Measurements from ENCODE around the gene ABL1. TPM values are rescaled to one million over a fixed set of nuclear protein-coding genes. Genes with fewer than 3 reads are reported as not detected.

ABL1 gene
- total RNA-seq, 1 experiment from 2014 or later = 41.5 TPM

- DNase-seq (ENCODE audit: low read depth) = no peak
Observed at GRCh38 chr9:130888146-130888885, 53.3 kb downstream of the ABL1 start.

- DNase-seq (ENCODE audit: low read depth) = no peak
Observed at GRCh38 chr9:130890124-130890523, 55.1 kb downstream of the ABL1 start.

DNA sequence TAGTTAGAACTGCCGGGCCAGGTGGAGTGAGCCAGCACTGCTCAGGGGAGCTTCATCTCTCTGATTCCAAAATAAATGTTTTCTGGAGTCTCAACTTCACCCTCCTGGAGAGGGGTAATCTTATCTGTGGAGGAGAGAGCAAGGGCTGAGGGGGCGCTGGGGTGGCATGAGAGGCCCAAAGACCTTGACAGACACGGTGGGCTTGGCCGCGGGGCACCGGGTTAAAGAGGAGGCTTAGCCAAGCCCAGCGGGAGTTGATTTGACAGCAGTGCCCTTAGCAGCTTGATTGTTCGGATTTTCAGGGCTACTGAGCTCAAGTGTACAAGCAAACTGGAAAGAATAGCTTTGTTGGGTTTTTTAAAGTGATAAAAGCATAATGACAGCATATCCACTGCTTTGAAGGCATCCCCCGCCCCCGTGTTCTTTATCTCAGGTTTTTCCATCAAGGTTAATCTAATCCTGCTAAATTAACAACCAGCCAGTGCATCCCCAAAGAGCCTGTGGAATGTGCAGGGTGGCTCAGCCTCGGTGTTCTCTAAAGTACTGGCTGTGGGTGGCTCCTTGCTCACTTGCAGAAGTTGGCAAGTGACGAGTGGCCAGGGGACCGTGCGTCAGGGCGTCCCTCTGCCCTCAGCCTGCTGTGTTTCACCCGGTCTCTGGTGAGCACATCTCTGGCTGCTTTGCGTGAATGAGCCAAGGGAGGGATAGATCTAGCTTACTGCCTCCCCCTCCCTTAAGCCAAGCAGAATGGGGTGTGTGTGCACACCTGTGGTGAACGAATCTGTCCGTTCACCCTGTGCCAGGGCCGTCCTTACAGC lies 56.0 kb downstream of the ABL1 start:
- no peak for DNase-seq (ENCODE audit: low read depth)

DNA sequence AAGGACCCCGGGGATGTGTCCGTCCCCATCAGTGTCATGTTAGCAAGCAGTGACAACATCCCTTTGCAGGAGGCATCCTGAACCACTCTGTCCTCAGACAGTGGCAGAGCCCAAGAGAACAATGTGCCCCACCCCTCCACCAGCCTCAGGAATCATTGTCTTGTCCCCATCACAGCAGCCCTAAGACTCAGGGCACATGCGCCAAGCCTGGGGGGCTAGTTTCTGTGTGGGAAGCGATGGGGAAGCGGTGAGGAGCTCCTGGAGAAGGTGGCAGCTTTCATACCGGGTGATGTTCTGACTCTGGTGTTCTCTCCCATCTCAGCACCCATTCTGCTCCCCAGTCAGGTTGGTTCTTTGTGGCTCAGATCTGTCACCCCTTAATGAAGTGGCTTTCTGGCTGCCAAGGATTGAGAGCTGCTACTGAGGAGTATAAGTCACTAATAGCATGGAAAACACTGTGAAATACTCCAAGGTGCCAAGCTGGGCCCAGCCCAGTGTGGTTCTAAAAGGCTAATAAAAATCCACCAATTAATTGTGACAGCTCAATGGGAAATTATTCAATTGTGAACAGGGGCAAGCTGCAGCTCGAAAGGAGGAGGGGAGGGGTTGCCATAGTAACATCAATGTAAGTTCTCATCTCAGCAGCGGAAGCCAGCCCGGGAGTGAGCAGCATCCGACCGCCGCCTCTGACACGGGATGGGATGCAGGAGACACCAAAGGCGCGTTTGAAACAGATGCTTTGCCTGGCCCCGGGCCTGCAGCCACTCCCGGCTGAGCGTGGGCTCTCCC lies 56.8 kb downstream of the ABL1 start:
- no peak for DNase-seq (ENCODE audit: low read depth)

GRCh38 chr9:130892477-130893304 lies 57.6 kb downstream of the ABL1 start:
- DNase-seq (ENCODE audit: low read depth) = no peak

GRCh38 chr9:130893341-130894101 lies 58.5 kb downstream of the ABL1 start:
- no peak for DNase-seq (ENCODE audit: low read depth)

DNA sequence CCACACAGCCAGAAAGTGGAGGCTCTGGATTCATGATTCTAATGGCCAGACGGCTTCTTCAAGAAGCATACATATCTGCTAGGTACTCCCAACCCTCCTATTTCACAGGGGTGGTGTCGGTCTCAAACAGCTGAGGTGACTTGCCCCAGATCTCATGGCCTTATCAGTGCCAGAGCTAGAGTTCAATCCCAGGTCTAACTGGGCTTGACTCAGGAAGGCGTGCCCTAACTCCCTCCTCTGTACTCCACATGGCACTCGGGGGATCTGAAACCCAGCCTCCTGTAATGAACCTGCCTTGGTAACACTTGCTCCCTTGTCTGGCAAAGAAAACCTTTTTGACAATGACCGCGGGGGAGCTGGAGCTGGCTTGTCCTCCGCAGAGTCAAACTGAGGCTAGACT lies 59.5 kb downstream of the ABL1 start:
- no peak for DNase-seq (ENCODE audit: low read depth)

DNA sequence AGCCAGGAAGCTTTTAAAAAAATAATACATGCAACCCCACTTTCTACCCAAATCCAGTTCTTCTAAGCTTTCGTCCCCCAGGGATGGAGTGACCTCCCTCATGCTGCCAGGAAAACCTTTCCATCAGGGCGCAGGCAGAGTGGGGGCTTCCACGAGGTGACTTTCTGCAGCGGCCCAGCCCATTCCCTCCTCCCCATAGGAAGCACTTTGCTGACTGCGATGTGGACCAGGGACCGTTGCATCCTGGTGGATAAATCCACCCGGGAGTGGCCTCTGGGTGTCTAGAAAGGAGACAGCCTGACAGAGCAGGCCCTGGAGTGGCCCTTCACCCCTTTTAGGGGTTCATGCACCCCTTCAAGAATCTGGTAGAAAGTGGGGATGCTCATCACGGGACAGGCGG lies 60.0 kb downstream of the ABL1 start:
- no peak for DNase-seq (ENCODE audit: low read depth)

- DNase-seq (ENCODE audit: low read depth) = no peak
Observed at GRCh38 chr9:130895481-130896232, 60.6 kb downstream of the ABL1 start.

GRCh38 chr9:130896233-130897014 lies 61.4 kb downstream of the ABL1 start, which contains the start of gene QRFP:
TSS of gene QRFP (minus strand) at chr9:130896812. CDS start at chr9:130893838, 2,974 bp downstream.
- DNase-seq (ENCODE audit: low read depth) = no peak

DNA sequence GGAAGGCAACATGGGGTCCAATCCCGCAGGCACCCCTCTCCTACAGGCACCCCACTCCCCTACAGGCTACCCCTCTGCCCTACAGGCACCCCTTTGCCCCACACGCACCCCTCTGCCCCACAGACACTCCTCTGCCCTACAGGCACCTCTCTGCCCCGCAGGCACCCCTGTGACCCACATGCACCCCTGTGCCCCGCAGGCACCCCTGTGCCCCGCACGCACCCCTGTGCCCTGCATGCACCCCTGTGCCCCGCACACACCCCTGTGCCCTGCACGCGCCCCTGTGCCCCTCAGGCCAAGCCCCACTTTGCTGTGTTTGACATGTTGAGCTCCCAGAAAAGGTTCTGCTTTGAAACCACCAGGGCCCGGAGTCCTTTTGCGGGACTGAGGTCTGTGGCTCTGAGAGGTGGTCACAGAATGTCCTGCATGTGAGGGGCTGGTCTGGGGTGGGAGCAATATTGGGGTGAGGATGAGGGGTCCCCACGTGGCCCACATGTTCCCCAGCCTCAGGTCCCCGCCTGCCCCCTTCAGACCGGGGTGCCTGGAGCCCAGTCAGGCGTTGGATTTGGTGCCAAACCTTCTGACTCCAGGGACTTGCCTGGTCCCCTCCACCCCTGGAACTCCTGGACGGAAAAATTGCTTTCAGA lies 62.2 kb downstream of the ABL1 start:
- no peak for DNase-seq (ENCODE audit: low read depth)

DNA sequence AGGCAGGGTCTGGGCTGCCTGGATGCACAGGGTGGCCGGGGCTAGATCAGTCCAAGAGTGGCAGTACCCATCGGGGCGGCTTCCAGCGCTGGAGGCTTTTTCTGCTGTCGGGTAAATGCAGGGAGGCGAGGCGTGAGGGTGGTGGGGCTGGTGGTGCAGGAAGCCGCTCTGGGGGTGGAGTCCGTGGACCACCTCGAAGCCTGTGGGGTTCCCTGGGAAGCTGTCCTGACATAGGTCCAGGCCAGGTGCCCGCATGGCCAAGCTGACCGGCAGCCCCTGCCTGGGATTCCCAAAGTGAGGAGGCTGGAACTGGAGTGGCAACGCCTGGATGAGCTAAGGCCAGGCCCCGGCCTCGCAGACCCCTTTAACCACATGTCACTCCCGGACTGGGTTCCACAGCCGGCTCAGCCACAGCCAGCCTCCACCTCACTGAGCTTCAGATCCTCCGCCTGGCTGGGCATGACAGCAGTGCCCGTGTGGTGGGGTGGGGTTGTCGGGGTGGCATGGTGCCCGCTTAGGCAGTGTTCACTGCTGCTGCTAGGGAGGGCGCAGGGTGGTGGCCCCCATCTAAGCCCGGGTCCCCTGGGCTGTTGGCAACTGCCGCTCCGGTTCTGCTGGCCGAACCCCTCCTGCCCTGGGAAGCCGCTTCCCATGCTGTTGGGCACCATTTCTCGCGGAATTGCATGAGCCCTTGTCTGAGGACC lies 62.9 kb downstream of the ABL1 start:
- DNase-seq (ENCODE audit: low read depth) = no peak

DNA sequence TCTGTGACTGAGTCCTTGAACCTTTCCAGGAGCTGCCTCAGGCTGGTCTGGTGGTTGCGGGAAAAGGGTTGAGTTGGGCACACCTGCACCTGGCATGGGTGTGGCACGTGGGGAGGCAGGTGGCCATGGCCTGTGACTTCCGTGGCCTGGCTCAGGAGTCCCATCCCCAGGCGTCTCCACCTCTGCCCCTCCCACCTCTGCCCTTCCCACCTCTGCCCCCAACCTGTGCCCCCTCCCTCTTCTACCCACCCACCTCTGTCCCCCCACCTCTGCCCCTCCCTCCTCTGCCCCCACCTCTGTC lies 63.4 kb downstream of the ABL1 start:
- no peak for DNase-seq (ENCODE audit: low read depth)

DNA sequence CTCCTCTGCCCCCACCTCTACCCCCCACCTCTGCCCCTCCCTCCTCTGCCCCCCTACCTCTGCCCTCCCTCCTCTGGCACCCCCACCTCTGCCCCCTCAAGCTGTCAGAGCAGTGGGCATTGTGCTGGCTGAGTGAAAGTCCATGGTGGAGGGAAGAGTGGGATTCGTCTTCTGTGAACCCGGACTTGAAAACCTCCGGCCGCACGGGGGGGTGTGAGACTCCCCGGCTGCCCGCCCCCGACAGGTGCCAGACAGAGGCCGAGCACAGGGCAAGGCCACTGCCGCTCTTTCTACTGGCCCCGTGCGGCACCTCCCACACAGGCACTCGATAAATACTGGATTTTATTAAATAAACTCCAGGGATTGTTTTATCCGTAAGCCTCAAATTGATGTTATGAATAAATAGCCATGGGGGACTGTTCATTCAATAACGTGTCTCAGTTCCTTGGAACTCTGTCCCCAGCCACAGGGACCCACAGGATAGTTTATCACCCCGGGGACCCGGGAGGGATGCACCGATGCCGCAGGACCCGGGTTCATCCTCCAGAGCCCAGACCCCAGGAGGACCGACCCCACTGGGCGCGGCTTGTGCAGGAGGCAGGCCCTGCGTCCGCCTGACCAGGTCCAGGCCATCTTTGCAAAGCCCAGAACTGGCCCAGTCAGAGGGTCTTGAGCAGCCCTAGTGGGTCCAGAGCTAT lies 64.1 kb downstream of the ABL1 start:
- no peak for DNase-seq (ENCODE audit: low read depth)

- DNase-seq (ENCODE audit: low read depth) = no peak
Observed at GRCh38 chr9:130900701-130901497, 65.8 kb downstream of the ABL1 start.

DNA sequence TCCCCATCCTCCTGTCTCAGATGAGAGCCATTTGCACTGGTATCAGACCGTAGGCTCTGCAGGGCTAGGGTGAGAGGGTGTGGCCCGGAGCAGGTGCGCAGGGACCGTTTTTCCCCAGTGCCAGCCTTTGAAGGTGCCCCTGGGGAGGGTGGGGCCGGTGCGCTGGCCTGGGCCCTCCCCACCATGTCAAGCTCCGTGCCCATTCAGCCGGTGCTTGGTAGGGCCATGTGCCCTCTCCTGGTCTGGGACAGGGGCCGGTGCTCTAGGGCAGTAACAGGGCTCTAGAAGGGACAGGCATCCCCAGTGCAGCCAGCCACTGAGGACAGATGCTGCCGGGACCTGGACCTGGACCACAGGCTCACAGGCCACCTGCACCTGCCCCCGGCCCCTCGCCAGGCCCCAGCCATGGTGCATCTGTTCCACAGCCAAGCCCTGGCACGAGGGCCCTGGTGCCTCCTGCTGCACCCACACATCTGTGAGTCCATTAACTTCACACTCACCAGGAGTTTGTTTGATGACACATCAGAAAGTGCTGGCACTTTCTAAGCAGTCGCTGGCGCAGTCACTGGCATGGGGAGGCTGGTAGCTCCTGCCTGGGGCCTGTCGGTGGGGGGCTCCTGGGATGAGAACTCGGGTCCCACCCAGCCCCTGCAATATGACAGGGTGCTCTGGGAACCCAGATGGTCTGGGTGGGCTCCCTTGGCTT lies 66.6 kb downstream of the ABL1 start:
- no peak for DNase-seq (ENCODE audit: low read depth)

Measured in HT1080 (cell line).